HUDEP-2 (cell line): Measurements from ENCODE around the gene RIN3.

ENCODE experiments used
- DNase-seq, 76 experiments: peaks; one replicate each; lab custom pipeline; 2025; ENCODE audit not compliant: unreplicated experiment in 76 of 76; lab: John Stamatoyannopoulos, UW

RIN3 gene

GRCh38 chr14:92486881-92487280 is 26.7 kb upstream of the RIN3 start:
- no peak for DNase-seq

- DNase-seq, result no peak
Observed at GRCh38 chr14:92487513-92488133, 26.0 kb upstream of the RIN3 start.

- no peak for DNase-seq
Observed at GRCh38 chr14:92489394-92490238, 24.0 kb upstream of the RIN3 start.

- no peak for DNase-seq
Observed at GRCh38 chr14:92490239-92490959, 23.2 kb upstream of the RIN3 start.

- DNase-seq, result no peak
Observed at GRCh38 chr14:92491782-92492181, 21.8 kb upstream of the RIN3 start.

- no peak for DNase-seq
Observed at GRCh38 chr14:92492258-92492657, 21.3 kb upstream of the RIN3 start.

GRCh38 chr14:92493024-92493423 is 20.6 kb upstream of the RIN3 start:
- no peak for DNase-seq

- DNase-seq, result no peak
Observed at GRCh38 chr14:92493492-92493891, 20.1 kb upstream of the RIN3 start.

GRCh38 chr14:92494512-92494911 is 19.1 kb upstream of the RIN3 start:
- no peak for DNase-seq

- no peak for DNase-seq
Observed at GRCh38 chr14:92495027-92495426, 18.6 kb upstream of the RIN3 start.

- no peak for DNase-seq
Observed at GRCh38 chr14:92496191-92496857, 17.3 kb upstream of the RIN3 start.

- DNase-seq, result no peak
Observed at GRCh38 chr14:92497391-92497790, 16.2 kb upstream of the RIN3 start.

GRCh38 chr14:92499234-92499633 is 14.3 kb upstream of the RIN3 start:
- DNase-seq, result no peak

GRCh38 chr14:92500491-92500941 is 13.1 kb upstream of the RIN3 start:
- DNase-seq, result no peak

- no peak for DNase-seq
Observed at GRCh38 chr14:92501891-92502351, 11.7 kb upstream of the RIN3 start.

- no peak for DNase-seq
Observed at GRCh38 chr14:92502541-92503286, 10.9 kb upstream of the RIN3 start.

GRCh38 chr14:92503756-92504491 is 9.7 kb upstream of the RIN3 start:
- no peak for DNase-seq

GRCh38 chr14:92505826-92506225 is 7.8 kb upstream of the RIN3 start:
- no peak for DNase-seq

- DNase-seq, result no peak
Observed at GRCh38 chr14:92506231-92506630, 7.3 kb upstream of the RIN3 start.
